ENCODE results near the gene TTR. TPM values are rescaled to one million over a fixed set of nuclear protein-coding genes. Genes with fewer than 3 reads are reported as not detected.

TTR gene
- total and polyA plus RNA-seq, 4 donors, result 295 to 4,751 (median 926) TPM

DNA sequence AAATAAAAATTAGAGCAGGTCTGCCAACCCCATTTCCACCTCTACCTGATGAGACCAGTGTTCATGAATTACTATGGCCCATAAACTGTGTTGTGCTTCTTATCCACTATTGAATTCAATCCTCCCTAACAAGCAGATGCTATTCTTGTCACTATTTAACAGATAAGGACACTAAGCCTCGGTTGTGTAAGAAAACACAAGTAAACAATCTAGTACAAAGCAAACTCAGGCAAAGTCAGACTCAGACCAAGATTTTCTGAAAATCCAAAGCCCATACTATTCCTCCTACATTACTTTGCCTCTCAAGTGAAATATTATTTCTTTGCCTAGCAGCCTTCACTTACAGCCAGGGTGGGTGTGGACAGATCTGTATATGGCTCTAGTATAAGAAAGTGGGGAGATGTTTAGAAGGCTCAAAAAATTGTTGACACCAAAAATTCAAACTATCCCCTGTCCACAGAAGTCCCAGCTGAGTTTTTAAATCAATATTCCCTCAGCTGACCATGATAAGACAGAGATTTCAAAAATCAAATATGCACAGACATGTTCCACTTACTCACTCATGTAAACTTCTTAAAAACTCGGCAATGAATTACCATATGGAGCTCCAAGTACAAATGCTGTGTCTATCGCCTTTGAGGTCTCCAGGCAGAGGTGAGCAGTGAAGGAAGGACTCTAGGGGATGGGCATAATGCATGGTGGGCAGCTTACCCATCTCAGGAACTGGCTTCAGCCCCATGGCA is 16.0 kb upstream of the TTR start:
- peak overlapping the region; percentile 49 to 75 for H3K27ac ChIP-seq (ENCODE audit: low read depth in 1 of 2, low read length in 2 of 2)
- peaks cover 5 to 55% (median 42%) of the 10 kb centered on the region in 4 donors for H3K4me1 ChIP-seq (ENCODE audit: control insufficient read depth in 4 of 4, insufficient read depth in 4 of 4, low read length in 3 of 4)
- H3K36me3 ChIP-seq (ENCODE audit: control insufficient read depth in 4 of 4, insufficient read depth in 3 of 4, low read depth in 1 of 4, low read length in 3 of 4), result no peaks in the 10 kb centered on the region
- no peaks in the 10 kb centered on the region for H3K9me3 ChIP-seq (ENCODE audit: control insufficient read depth in 4 of 4, low read length in 3 of 4)
- H3K9ac ChIP-seq (ENCODE audit: low read depth in 1 of 2, low read length in 2 of 2), result peak overlapping the region in 1 of 2 donors; percentile 7
- WGBS, result 29% methylated on average over 3 of the region's 3 CpGs
- peak overlapping the region in 2 of 3 donors; percentile 3 to 48 for H3K4me3 ChIP-seq (ENCODE audit: low read depth in 1 of 3, low read length in 3 of 3)
- H3K27me3 ChIP-seq (ENCODE audit: control insufficient read depth in 4 of 4, insufficient read depth in 4 of 4, low read length in 3 of 4), result no peaks in the 10 kb centered on the region
- TF ChIP-seq RAD21 (IDR thresholded peaks at IDR 0.05), result peak in 1 of 2 donors; percentile 15
- peak; percentile 26 to 33 for TF ChIP-seq RXRA (IDR thresholded peaks at IDR 0.05)
- peak; percentile 50 for TF ChIP-seq SP1 (IDR thresholded peaks at IDR 0.05)
- TF ChIP-seq HNF4A (conservative IDR thresholded peaks at IDR 0.05), result peak in 1 of 2 donors; percentile 42
- TF ChIP-seq, protein P1, sequence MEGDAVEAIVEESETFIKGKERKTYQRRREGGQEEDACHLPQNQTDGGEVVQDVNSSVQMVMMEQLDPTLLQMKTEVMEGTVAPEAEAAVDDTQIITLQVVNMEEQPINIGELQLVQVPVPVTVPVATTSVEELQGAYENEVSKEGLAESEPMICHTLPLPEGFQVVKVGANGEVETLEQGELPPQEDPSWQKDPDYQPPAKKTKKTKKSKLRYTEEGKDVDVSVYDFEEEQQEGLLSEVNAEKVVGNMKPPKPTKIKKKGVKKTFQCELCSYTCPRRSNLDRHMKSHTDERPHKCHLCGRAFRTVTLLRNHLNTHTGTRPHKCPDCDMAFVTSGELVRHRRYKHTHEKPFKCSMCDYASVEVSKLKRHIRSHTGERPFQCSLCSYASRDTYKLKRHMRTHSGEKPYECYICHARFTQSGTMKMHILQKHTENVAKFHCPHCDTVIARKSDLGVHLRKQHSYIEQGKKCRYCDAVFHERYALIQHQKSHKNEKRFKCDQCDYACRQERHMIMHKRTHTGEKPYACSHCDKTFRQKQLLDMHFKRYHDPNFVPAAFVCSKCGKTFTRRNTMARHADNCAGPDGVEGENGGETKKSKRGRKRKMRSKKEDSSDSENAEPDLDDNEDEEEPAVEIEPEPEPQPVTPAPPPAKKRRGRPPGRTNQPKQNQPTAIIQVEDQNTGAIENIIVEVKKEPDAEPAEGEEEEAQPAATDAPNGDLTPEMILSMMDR (IDR thresholded peaks at IDR 0.05; ENCODE audit: low read depth, low read length, missing input control), result no peak
- no peak for TF ChIP-seq YY1 (IDR thresholded peaks at IDR 0.05)
- DNase-seq (ENCODE audit: low spot score), result no peak

GRCh38 chr18:31576670-31577069 is 15.0 kb upstream of the TTR start:
- Histone ChIP-seq H3K27ac (ENCODE audit: low read depth in 1 of 2, low read length in 2 of 2) (no peak overlapping the region), H3K27me3 (ENCODE audit: control insufficient read depth in 4 of 4, insufficient read depth in 4 of 4, low read length in 3 of 4) (no peaks in the 10 kb centered on the region), H3K9ac (ENCODE audit: low read depth in 1 of 2, low read length in 2 of 2) (no peak overlapping the region), H3K36me3 (ENCODE audit: control insufficient read depth in 4 of 4, insufficient read depth in 3 of 4, low read depth in 1 of 4, low read length in 3 of 4) (no peaks in the 10 kb centered on the region), H3K9me3 (ENCODE audit: control insufficient read depth in 4 of 4, low read length in 3 of 4) (no peaks in the 10 kb centered on the region), H3K4me1 (ENCODE audit: control insufficient read depth in 4 of 4, insufficient read depth in 4 of 4, low read length in 3 of 4) (peaks cover 5 to 65% (median 49%) of the 10 kb centered on the region in 4 donors), H3K4me3 (ENCODE audit: low read depth in 1 of 3, low read length in 3 of 3) (no peak overlapping the region)
- 42% methylated on average over 4 of the region's 4 CpGs for WGBS
- DNase-seq (ENCODE audit: low spot score), result no peak
- TF ChIP-seq JUND (IDR thresholded peaks at IDR 0.05) (no peak), TAF1 (conservative IDR thresholded peaks at IDR 0.05) (no peak), FOXA2 (IDR thresholded peaks at IDR 0.05) (no peak), NR2F2 (IDR thresholded peaks at IDR 0.05) (no peak), RAD21 (IDR thresholded peaks at IDR 0.05) (no peak), ZBTB33 (IDR thresholded peaks at IDR 0.05) (no peak), FOXA1 (IDR thresholded peaks at IDR 0.05) (no peak), RXRA (IDR thresholded peaks at IDR 0.05) (no peak)
- TF ChIP-seq, protein P2, sequence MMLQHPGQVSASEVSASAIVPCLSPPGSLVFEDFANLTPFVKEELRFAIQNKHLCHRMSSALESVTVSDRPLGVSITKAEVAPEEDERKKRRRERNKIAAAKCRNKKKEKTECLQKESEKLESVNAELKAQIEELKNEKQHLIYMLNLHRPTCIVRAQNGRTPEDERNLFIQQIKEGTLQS (IDR thresholded peaks at IDR 0.05), result no peak
- TF ChIP-seq, protein P1 (IDR thresholded peaks at IDR 0.05; ENCODE audit: low read depth, low read length, missing input control), result no peak
